DOHH2 (cell line): Measurements from ENCODE around the gene ATP5F1E.

Experiments
- EZH2phosphoT487 ChIP-seq: fragments of 200-600 bp; sonication (generic); IDR thresholded peaks from 2 replicates; pipeline ENCODE4 v1.6.1; 2017; ENCODE audit warnings: borderline replicate concordance, mild to moderate bottlenecking, antibody characterized with exemption, low read length, moderate library complexity, mixed read lengths
- TF ChIP-seq, protein P1 (sequence below): fragments of 200-600 bp; sonication (generic); IDR thresholded peaks from one replicate; pipeline ENCODE4 v1.5.1; 2014; ENCODE audit warnings: antibody characterized with exemption, mild to moderate bottlenecking, low read depth, low read length; ENCODE audit not compliant: poor library complexity, severe bottlenecking

DNA sequence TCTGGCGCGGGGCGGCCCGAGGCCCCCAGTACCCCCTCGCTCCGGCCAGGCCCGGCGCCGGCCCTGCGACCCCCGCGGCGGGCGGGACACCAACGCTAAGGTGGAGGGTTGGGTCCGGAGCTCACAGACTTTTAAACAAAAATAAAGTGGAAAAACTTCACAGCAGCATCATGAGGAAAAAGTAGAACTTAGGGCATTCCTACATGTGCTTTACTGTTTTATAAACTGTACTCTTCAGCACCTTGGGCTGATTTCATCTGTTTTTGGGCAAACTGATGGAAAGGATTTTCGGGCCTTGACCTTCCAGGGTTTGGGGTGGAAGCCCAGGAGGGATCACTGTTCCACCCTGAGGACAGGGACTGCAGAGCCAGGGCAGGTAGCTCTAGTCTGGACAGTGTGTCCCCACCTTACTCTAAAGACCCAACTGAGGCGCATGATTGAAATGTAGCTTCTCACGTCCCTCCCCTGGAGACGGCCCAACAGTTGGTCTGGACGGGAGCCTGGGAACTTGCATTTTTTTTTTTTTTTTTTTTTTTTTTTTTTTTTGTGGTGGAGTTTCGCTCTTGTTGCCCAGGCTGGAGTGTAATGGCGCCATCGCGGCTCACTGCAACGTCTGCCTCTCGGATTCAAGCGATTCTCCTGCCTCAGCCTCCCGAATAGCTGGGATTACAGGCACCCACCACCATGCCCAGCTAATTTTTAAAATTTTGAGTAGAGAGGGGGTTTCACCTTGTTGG is 50.3 kb downstream of the ATP5F1E start:
- TF ChIP-seq, protein P1, sequence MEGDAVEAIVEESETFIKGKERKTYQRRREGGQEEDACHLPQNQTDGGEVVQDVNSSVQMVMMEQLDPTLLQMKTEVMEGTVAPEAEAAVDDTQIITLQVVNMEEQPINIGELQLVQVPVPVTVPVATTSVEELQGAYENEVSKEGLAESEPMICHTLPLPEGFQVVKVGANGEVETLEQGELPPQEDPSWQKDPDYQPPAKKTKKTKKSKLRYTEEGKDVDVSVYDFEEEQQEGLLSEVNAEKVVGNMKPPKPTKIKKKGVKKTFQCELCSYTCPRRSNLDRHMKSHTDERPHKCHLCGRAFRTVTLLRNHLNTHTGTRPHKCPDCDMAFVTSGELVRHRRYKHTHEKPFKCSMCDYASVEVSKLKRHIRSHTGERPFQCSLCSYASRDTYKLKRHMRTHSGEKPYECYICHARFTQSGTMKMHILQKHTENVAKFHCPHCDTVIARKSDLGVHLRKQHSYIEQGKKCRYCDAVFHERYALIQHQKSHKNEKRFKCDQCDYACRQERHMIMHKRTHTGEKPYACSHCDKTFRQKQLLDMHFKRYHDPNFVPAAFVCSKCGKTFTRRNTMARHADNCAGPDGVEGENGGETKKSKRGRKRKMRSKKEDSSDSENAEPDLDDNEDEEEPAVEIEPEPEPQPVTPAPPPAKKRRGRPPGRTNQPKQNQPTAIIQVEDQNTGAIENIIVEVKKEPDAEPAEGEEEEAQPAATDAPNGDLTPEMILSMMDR, result no peak
- TF ChIP-seq EZH2phosphoT487, result no peak
